ENCODE measurements around the gene CRYGC. TPM values are rescaled to one million over a fixed set of nuclear protein-coding genes. Genes with fewer than 3 reads are reported as not detected.

Gene CRYGC
- total and polyA plus RNA-seq, 2 donors from 2014 or later: not detected

DNA sequence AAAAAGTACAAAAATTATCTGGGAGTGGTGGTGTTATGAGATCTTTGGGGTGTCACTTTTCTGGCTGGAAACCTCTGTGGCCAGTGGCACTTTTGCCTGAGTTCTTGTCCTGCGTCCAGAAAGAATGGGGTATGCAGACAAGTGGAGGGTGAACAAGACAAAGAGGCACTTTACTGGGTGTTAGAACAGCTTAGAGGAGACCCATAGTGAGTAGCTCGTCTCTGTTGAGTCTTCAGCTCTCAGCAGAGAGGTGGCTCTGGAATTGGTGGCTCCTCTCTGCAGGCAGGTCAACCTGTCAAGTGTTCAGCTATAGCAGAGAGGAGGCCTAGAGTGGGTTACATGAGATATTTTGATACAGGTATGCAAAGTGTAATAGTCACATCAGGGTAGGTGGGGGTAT, 31.4 kb downstream of the CRYGC start:
- intact Hi-C loops (cut with DNase I): no loop called here
- no peak overlapping the region for H3K27ac ChIP-seq (ENCODE audit: low read depth in 2 of 2, low read length in 2 of 2)
- no peak for FAIRE-seq

DNA sequence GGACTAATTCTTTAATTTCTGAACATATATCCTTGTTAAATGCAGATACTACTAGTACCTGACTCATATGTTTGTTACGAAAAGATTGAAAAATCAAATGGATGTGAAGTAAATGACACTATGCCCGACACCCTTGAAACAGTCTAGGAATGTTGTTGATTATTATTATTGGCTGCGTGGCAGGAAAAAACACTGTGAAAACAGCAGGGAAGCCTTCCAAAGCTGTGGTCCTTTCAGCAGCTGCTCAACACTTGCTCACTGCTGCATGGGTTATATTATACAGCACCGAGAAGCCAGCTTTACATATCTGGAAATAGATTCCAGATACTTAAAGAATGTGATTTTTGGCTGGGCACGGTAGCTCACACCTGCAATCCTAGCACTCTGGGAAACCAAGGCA, 31.8 kb downstream of the CRYGC start:
- no peak overlapping the region for H3K9ac ChIP-seq (ENCODE audit: low read length in 3 of 3)
- no peaks in the 10 kb centered on the region for H3K27me3 ChIP-seq (ENCODE audit: control insufficient read depth, insufficient read depth, low read length)
- H3K4me3 ChIP-seq (ENCODE audit: low read length in 3 of 3): no peak overlapping the region
- no peak overlapping the region for H3K27ac ChIP-seq (ENCODE audit: low read depth in 2 of 2, low read length in 2 of 2)
- intact Hi-C loops (cut with DNase I): no loop called here
- TF ChIP-seq, protein P1, sequence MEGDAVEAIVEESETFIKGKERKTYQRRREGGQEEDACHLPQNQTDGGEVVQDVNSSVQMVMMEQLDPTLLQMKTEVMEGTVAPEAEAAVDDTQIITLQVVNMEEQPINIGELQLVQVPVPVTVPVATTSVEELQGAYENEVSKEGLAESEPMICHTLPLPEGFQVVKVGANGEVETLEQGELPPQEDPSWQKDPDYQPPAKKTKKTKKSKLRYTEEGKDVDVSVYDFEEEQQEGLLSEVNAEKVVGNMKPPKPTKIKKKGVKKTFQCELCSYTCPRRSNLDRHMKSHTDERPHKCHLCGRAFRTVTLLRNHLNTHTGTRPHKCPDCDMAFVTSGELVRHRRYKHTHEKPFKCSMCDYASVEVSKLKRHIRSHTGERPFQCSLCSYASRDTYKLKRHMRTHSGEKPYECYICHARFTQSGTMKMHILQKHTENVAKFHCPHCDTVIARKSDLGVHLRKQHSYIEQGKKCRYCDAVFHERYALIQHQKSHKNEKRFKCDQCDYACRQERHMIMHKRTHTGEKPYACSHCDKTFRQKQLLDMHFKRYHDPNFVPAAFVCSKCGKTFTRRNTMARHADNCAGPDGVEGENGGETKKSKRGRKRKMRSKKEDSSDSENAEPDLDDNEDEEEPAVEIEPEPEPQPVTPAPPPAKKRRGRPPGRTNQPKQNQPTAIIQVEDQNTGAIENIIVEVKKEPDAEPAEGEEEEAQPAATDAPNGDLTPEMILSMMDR (IDR thresholded peaks at IDR 0.05; ENCODE audit: borderline replicate concordance, extremely low read depth, insufficient read depth): no peak
- no peaks in the 10 kb centered on the region for H3K4me1 ChIP-seq (ENCODE audit: control insufficient read depth in 2 of 3, insufficient read depth in 2 of 3, low read depth in 1 of 3, low read length in 3 of 3)
- H3K36me3 ChIP-seq (ENCODE audit: control insufficient read depth in 2 of 3, insufficient read depth in 3 of 3, low read length in 3 of 3): no peaks in the 10 kb centered on the region
- H3K9me3 ChIP-seq (ENCODE audit: control insufficient read depth in 2 of 3, insufficient read depth in 1 of 3, low read length in 3 of 3): no peaks in the 10 kb centered on the region
- FAIRE-seq (no peak), DNase-seq (no peak)

More for the DNA sequence above, 31.4 kb downstream of the CRYGC start:
- H3K4me1 ChIP-seq (ENCODE audit: control insufficient read depth in 2 of 3, insufficient read depth in 2 of 3, low read depth in 1 of 3, low read length in 3 of 3): no peaks in the 10 kb centered on the region
- no peak overlapping the region for H3K9ac ChIP-seq (ENCODE audit: low read length in 3 of 3)
- no peak overlapping the region for H3K4me3 ChIP-seq (ENCODE audit: low read length in 3 of 3)
- TF ChIP-seq, protein P1 (IDR thresholded peaks at IDR 0.05; ENCODE audit: borderline replicate concordance, extremely low read depth, insufficient read depth): no peak
- no peaks in the 10 kb centered on the region for H3K27me3 ChIP-seq (ENCODE audit: control insufficient read depth, insufficient read depth, low read length)
- H3K9me3 ChIP-seq (ENCODE audit: control insufficient read depth in 2 of 3, insufficient read depth in 1 of 3, low read length in 3 of 3): no peaks in the 10 kb centered on the region
- H3K36me3 ChIP-seq (ENCODE audit: control insufficient read depth in 2 of 3, insufficient read depth in 3 of 3, low read length in 3 of 3): no peaks in the 10 kb centered on the region
- DNase-seq: no peak

DNA sequence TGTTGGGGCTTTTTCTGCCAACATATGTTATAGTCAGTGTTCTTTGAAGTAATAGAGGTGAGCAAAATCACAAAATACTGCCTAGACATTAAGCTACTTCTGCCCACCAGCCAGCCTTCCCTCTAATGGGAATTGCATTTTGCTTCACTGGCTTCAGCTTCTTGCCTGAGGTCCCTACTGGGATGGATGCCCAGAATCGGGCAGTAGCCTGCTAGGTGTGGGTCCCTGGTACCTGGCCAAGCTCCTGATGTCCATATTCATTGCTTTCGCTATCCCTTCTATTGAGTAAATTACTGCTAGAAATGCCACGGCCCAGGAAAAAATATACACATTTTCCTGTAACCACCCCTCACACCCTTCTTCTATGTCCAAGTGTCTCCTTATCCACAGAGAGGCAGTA, 32.3 kb downstream of the CRYGC start:
- Histone ChIP-seq H3K27me3 (ENCODE audit: control insufficient read depth, insufficient read depth, low read length) (no peaks in the 10 kb centered on the region), H3K9me3 (ENCODE audit: control insufficient read depth in 2 of 3, insufficient read depth in 1 of 3, low read length in 3 of 3) (no peaks in the 10 kb centered on the region), H3K4me1 (ENCODE audit: control insufficient read depth in 2 of 3, insufficient read depth in 2 of 3, low read depth in 1 of 3, low read length in 3 of 3) (no peaks in the 10 kb centered on the region), H3K27ac (ENCODE audit: low read depth in 2 of 2, low read length in 2 of 2) (no peak overlapping the region), H3K36me3 (ENCODE audit: control insufficient read depth in 2 of 3, insufficient read depth in 3 of 3, low read length in 3 of 3) (no peaks in the 10 kb centered on the region), H3K4me3 (ENCODE audit: low read length in 3 of 3) (no peak overlapping the region), H3K9ac (ENCODE audit: low read length in 3 of 3) (no peak overlapping the region)
- TF ChIP-seq, protein P1 (IDR thresholded peaks at IDR 0.05; ENCODE audit: borderline replicate concordance, extremely low read depth, insufficient read depth): no peak
- no peak for FAIRE-seq
- intact Hi-C loops (cut with DNase I): no loop called here
- DNase-seq: no peak

DNA sequence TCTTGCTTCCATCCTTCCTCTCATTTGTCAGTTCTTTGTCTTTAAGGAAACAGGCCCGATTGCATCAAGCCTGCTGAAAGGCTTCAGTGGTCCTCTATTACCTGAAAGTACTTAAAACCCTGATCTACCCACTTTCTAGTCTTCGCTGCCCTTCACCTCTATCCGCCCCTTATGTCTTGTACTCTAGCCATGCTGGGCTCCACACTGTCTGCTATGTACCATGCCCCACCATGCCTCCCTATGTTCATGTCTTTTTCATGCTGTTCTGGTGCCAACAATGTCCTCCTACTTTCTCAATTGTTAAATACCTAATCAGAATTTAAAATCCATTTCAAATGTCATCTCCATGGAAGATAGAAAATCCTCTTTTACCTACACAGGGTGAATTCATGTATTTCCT, 33.5 kb downstream of the CRYGC start:
- Histone ChIP-seq H3K9ac (ENCODE audit: low read length in 3 of 3) (no peak overlapping the region), H3K27ac (ENCODE audit: low read depth in 2 of 2, low read length in 2 of 2) (no peak overlapping the region), H3K4me1 (ENCODE audit: control insufficient read depth in 2 of 3, insufficient read depth in 2 of 3, low read depth in 1 of 3, low read length in 3 of 3) (no peaks in the 10 kb centered on the region), H3K36me3 (ENCODE audit: control insufficient read depth in 2 of 3, insufficient read depth in 3 of 3, low read length in 3 of 3) (no peaks in the 10 kb centered on the region), H3K27me3 (ENCODE audit: control insufficient read depth, insufficient read depth, low read length) (no peaks in the 10 kb centered on the region), H3K9me3 (ENCODE audit: control insufficient read depth in 2 of 3, insufficient read depth in 1 of 3, low read length in 3 of 3) (no peaks in the 10 kb centered on the region), H3K4me3 (ENCODE audit: low read length in 3 of 3) (no peak overlapping the region)
- FAIRE-seq: no peak
- intact Hi-C loops (cut with DNase I): no loop called here
- TF ChIP-seq, protein P1 (IDR thresholded peaks at IDR 0.05; ENCODE audit: borderline replicate concordance, extremely low read depth, insufficient read depth): no peak
- no peak for DNase-seq
